GM12875 (cell line): ENCODE measurements around the gene BMF.
A peak's percentile ranks its signal among the peaks of the same experiment; 100 is the strongest.

Source experiments
- H3K4me3 ChIP-seq: one replicate; pipeline ENCODE4 v1.5.1; 2011; ENCODE audit warnings: low read depth, low read length, control low read depth
- TF ChIP-seq, protein P1 (sequence below): IDR thresholded peaks from 2 replicates; pipeline ENCODE4 v1.5.1; 2011; ENCODE audit warnings: low read depth, mild to moderate bottlenecking, control low read depth, inconsistent platforms, low read length, moderate library complexity, borderline replicate concordance; ENCODE audit not compliant: insufficient read depth

Gene BMF

GRCh38 chr15:40110866-40111550 lies 2.3 kb upstream of the BMF start:
- TF ChIP-seq, protein P1, sequence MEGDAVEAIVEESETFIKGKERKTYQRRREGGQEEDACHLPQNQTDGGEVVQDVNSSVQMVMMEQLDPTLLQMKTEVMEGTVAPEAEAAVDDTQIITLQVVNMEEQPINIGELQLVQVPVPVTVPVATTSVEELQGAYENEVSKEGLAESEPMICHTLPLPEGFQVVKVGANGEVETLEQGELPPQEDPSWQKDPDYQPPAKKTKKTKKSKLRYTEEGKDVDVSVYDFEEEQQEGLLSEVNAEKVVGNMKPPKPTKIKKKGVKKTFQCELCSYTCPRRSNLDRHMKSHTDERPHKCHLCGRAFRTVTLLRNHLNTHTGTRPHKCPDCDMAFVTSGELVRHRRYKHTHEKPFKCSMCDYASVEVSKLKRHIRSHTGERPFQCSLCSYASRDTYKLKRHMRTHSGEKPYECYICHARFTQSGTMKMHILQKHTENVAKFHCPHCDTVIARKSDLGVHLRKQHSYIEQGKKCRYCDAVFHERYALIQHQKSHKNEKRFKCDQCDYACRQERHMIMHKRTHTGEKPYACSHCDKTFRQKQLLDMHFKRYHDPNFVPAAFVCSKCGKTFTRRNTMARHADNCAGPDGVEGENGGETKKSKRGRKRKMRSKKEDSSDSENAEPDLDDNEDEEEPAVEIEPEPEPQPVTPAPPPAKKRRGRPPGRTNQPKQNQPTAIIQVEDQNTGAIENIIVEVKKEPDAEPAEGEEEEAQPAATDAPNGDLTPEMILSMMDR = no peak
- H3K4me3 ChIP-seq = no peak overlapping the region

GRCh38 chr15:40108061-40108854 lies 421 bp downstream of the BMF start:
- TF ChIP-seq, protein P1 = no peak
- H3K4me3 ChIP-seq = peak overlapping the region; percentile 72

DNA sequence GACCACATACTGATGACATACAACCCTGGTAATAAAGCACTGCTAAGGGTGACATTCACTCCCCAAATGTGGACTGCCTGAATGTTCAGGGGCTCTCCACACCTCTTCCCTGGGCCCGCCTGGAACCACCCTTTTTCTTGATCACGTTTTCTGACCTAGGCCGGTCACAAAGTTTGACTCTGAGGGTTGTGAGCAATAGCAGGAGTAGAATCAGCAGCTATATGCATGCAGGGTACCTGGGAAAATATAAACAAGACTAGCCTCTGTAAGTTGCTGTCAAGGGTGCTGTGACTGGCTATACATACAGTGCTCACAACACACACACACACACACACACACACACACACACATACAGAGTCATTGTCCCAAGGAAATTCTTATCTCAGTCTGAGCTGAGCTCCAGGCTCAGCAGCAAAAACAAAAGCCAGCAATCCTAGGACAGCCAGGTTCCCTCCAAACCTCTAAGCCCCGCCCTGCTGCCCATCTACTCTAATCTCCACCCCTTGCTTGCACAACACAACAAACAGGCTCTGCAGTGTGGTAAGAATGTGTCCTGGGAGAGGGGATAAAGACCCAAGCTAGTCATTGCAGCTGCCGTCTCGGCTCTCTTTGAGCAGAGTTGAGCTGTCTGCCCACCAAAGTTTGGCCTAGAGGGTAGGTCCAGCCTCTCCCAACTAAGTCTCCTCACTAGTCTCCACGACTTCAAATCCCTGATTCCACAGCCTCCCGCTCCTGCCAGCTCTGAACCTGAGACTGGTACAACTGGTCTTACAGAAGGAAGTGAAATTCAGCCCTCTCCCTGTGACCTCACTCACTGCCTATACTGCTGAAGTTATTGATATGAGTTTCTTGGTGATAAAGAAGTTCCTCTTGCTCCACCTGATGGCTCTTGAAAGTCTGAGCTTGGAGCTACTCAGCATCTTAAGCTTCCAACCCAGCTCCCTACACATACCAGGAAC lies 2.2 kb downstream of the BMF start:
- TF ChIP-seq, protein P1 = peak; percentile 21
- H3K4me3 ChIP-seq = peak overlapping the region; percentile 31

DNA sequence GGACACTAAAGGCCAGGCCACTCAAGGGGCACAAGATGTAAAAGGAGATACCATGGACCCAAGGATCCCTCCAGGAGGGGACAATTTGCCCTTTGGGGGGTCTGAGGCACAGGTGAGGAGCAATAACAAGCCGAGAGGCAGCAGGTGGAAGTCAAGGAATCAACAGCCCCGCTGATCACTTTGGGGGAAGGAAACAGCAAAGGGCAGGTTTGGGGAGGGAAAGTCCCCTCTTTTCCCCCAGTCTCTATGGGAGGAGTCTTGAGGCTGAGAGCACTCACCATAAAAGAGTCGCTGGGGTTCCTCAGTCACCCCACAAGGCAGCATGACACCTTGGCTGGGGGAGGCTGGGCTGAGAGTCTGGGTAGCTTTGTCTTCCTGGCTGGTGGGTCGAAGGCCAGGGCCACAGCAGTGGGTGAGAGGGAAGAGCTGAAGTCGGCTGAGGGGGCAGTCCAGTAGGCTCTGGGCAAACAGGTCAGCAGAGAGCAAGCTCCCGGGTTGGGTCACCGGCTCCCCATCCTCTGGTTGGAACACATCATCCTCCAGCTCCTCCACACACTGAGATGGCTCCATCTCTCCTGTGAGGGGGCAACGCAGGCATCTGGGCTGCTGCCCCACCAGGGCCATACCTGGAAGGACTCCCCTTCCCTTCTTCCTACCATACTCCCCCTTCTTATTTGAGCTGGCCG lies 3.0 kb downstream of the BMF start:
- peak overlapping the region; percentile 31 for H3K4me3 ChIP-seq
- TF ChIP-seq, protein P1 = no peak

- TF ChIP-seq, protein P1 = peak; percentile 97
- peak overlapping the region; percentile 31 for H3K4me3 ChIP-seq
Observed at GRCh38 chr15:40104865-40105516, 3.7 kb downstream of the BMF start.

DNA sequence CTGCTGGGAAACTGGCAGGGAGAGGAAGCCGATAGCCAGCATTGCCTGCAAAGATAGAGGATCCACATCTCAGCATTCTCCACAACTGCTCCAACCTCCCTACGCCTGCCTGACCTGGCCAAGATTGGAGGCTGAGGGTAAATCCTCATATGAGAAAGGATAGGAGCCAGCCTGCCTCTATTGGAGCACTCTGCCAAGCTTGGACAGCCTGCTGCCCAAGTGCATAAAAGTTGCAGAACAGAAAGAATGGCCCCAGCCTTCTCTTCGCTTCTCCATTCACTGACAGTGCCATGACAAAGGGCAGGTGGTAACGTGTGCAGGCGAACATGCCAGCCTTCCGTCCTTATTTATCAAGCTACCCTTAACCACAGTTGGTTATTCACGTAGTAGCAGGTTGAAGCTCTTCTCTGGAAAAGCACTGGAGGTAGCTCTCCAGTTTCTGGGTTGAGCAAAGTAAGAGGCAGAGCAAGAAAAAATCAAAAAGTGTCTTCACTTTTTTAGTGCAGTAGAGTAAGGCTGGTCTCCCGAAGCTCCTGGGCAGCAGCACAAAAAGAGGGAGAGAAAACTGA lies 4.3 kb downstream of the BMF start:
- H3K4me3 ChIP-seq = no peak overlapping the region
- TF ChIP-seq, protein P1 = no peak
